ENCODE results near the gene LCOR.

LCOR gene

GRCh38 chr10:96922978-96923948, 91.2 kb downstream of the LCOR start:
- H3K4me1 ChIP-seq (ENCODE audit: low read length): peaks cover 22% of the 10 kb centered on the region
- H3K27me3 ChIP-seq (replicated peaks; ENCODE audit: insufficient read depth, low read length): no peaks in the 10 kb centered on the region
- H3K9me3 ChIP-seq (replicated peaks; ENCODE audit: insufficient read depth, low read length): no peaks in the 10 kb centered on the region
- no peaks in the 10 kb centered on the region for H3K9me2 ChIP-seq (replicated peaks; ENCODE audit: insufficient read depth, low read length)
- TF ChIP-seq EZH2phosphoT487 (IDR thresholded peaks at IDR 0.05; ENCODE audit: low read length) (no peak), CTCF (IDR thresholded peaks at IDR 0.05; ENCODE audit: low read length) (no peak), EZH2 (optimal IDR thresholded peaks at IDR 0.05; ENCODE audit: low read depth, low read length) (no peak)
- H3K79me2 ChIP-seq (ENCODE audit: low read length): peaks cover 32% of the 10 kb centered on the region
- H3K36me3 ChIP-seq (replicated peaks; ENCODE audit: insufficient read depth, low read length): no peaks in the 10 kb centered on the region
- H3K4me2 ChIP-seq (ENCODE audit: low read depth, low read length): no peak overlapping the region
- no peak overlapping the region for H3K9ac ChIP-seq (ENCODE audit: low read length)
- no peak for DNase-seq
- H3F3A ChIP-seq (ENCODE audit: insufficient read depth, low read length): peaks cover 9% of the 10 kb centered on the region; the same call in 1 of the 2 replicates
- H3K27ac ChIP-seq (ENCODE audit: low read length): no peak overlapping the region
- no peak overlapping the region for H3K4me3 ChIP-seq (ENCODE audit: low read length)
- H2AFZ ChIP-seq (ENCODE audit: low read length): no peak overlapping the region
- no peaks in the 10 kb centered on the region; the same call in 1 of the 2 replicates for H4K20me1 ChIP-seq (ENCODE audit: insufficient read depth, low read length)

- Histone ChIP-seq H2AFZ (ENCODE audit: low read length) (no peak overlapping the region), H4K20me1 (ENCODE audit: insufficient read depth, low read length) (no peaks in the 10 kb centered on the region; the same call in 1 of the 2 replicates), H3K9me3 (replicated peaks; ENCODE audit: insufficient read depth, low read length) (no peaks in the 10 kb centered on the region), H3F3A (ENCODE audit: insufficient read depth, low read length) (peaks cover 9% of the 10 kb centered on the region; the same call in 1 of the 2 replicates), H3K4me3 (ENCODE audit: low read length) (no peak overlapping the region), H3K27ac (ENCODE audit: low read length) (no peak overlapping the region), H3K9me2 (replicated peaks; ENCODE audit: insufficient read depth, low read length) (no peaks in the 10 kb centered on the region), H3K27me3 (replicated peaks; ENCODE audit: insufficient read depth, low read length) (no peaks in the 10 kb centered on the region), H3K9ac (ENCODE audit: low read length) (no peak overlapping the region), H3K79me2 (ENCODE audit: low read length) (peaks cover 39% of the 10 kb centered on the region), H3K36me3 (replicated peaks; ENCODE audit: insufficient read depth, low read length) (no peaks in the 10 kb centered on the region), H3K4me2 (ENCODE audit: low read depth, low read length) (no peak overlapping the region), H3K4me1 (ENCODE audit: low read length) (peaks cover 22% of the 10 kb centered on the region)
- no peak for DNase-seq
- no peak for TF ChIP-seq EZH2phosphoT487 (IDR thresholded peaks at IDR 0.05; ENCODE audit: low read length)
- no peak for TF ChIP-seq CTCF (IDR thresholded peaks at IDR 0.05; ENCODE audit: low read length)
- no peak for TF ChIP-seq EZH2 (optimal IDR thresholded peaks at IDR 0.05; ENCODE audit: low read depth, low read length)
Observed at GRCh38 chr10:96924861-96925260, 92.8 kb downstream of the LCOR start.

GRCh38 chr10:96930469-96930868, 98.4 kb downstream of the LCOR start:
- no peak overlapping the region for H3K27ac ChIP-seq (ENCODE audit: low read length)
- no peak overlapping the region for H2AFZ ChIP-seq (ENCODE audit: low read length)
- no peaks in the 10 kb centered on the region for H3K9me2 ChIP-seq (replicated peaks; ENCODE audit: insufficient read depth, low read length)
- no peak for DNase-seq
- no peaks in the 10 kb centered on the region for H3K27me3 ChIP-seq (replicated peaks; ENCODE audit: insufficient read depth, low read length)
- H3K4me2 ChIP-seq (ENCODE audit: low read depth, low read length): no peak overlapping the region
- H3K4me3 ChIP-seq (ENCODE audit: low read length): no peak overlapping the region
- TF ChIP-seq EZH2phosphoT487 (IDR thresholded peaks at IDR 0.05; ENCODE audit: low read length) (no peak), EZH2 (optimal IDR thresholded peaks at IDR 0.05; ENCODE audit: low read depth, low read length) (no peak), CTCF (IDR thresholded peaks at IDR 0.05; ENCODE audit: low read length) (no peak)
- no peaks in the 10 kb centered on the region for H4K20me1 ChIP-seq (ENCODE audit: insufficient read depth, low read length)
- no peaks in the 10 kb centered on the region for H3K4me1 ChIP-seq (ENCODE audit: low read length)
- no peaks in the 10 kb centered on the region for H3F3A ChIP-seq (ENCODE audit: insufficient read depth, low read length)
- H3K79me2 ChIP-seq (ENCODE audit: low read length): peaks cover 22% of the 10 kb centered on the region; the same call in 1 of the 2 replicates
- no peaks in the 10 kb centered on the region for H3K36me3 ChIP-seq (replicated peaks; ENCODE audit: insufficient read depth, low read length)
- H3K9ac ChIP-seq (ENCODE audit: low read length): no peak overlapping the region
- no peaks in the 10 kb centered on the region for H3K9me3 ChIP-seq (replicated peaks; ENCODE audit: insufficient read depth, low read length)
